Measurements from ENCODE around the gene FRYL. TPM values are rescaled to one million over a fixed set of nuclear protein-coding genes. Genes with fewer than 3 reads are reported as not detected.
"Not testable (repeated sequence)": the region's sequence is repeated elsewhere in the genome, so short reads cannot be mapped to it uniquely, and the experiment has no call there.

FRYL gene
- polyA plus RNA-seq, 1 donor from 2014 or later = 64.0 TPM

GRCh38 chr4:48812866-48813265 lies 32.8 kb upstream of the FRYL start (continued):
- TF ChIP-seq MXI1 (conservative IDR thresholded peaks at IDR 0.05; ENCODE audit: poor library complexity, severe bottlenecking) = no peak
- no peak for TF ChIP-seq RAD21 (conservative IDR thresholded peaks at IDR 0.05)

- H3K27ac ChIP-seq (ENCODE audit: low read length) = no peak overlapping the region
- TF ChIP-seq EZH2 (IDR thresholded peaks at IDR 0.05; ENCODE audit: borderline replicate concordance, insufficient read depth, low read length, poor library complexity, severe bottlenecking) = no peak
- no peak for TF ChIP-seq RAD21 (conservative IDR thresholded peaks at IDR 0.05)
- H3K4me2 ChIP-seq (ENCODE audit: low read length) = no peak overlapping the region
- H4K20me1 ChIP-seq (ENCODE audit: insufficient read depth) = no peaks in the 10 kb centered on the region
- H3K79me2 ChIP-seq (replicated peaks; ENCODE audit: insufficient read depth, low read length) = no peaks in the 10 kb centered on the region
- H2AFZ ChIP-seq (ENCODE audit: low read depth, low read length) = no peak overlapping the region
- H3K27me3 ChIP-seq (ENCODE audit: insufficient read depth, low read depth, low read length) = no peaks in the 10 kb centered on the region
- H3K9ac ChIP-seq (ENCODE audit: low read length) = no peak overlapping the region
- no peaks in the 10 kb centered on the region for H3F3A ChIP-seq (ENCODE audit: insufficient read depth, low read length, poor library complexity, severe bottlenecking)
- H3K4me3 ChIP-seq (ENCODE audit: low read length) = no peak overlapping the region
- H3K9me2 ChIP-seq (ENCODE audit: insufficient read depth, low read length) = no peaks in the 10 kb centered on the region
- no peaks in the 10 kb centered on the region for H3K9me3 ChIP-seq (ENCODE audit: low read length)
- no peaks in the 10 kb centered on the region for H3K36me3 ChIP-seq (ENCODE audit: insufficient read depth, low read length)
Measured at GRCh38 chr4:48804584-48805301, 24.7 kb upstream of the FRYL start.

- Histone ChIP-seq H3K4me3 (ENCODE audit: low read length) (no peak overlapping the region), H4K20me1 (ENCODE audit: insufficient read depth) (no peaks in the 10 kb centered on the region), H3K9ac (ENCODE audit: low read length) (no peak overlapping the region), H3K36me3 (ENCODE audit: insufficient read depth, low read length) (no peaks in the 10 kb centered on the region), H3K27ac (ENCODE audit: low read length) (no peak overlapping the region), H3K4me2 (ENCODE audit: low read length) (no peak overlapping the region), H3K9me2 (ENCODE audit: insufficient read depth, low read length) (no peaks in the 10 kb centered on the region), H3K27me3 (ENCODE audit: insufficient read depth, low read depth, low read length) (no peaks in the 10 kb centered on the region), H3K9me3 (ENCODE audit: low read length) (no peaks in the 10 kb centered on the region), H3K79me2 (replicated peaks; ENCODE audit: insufficient read depth, low read length) (no peaks in the 10 kb centered on the region), H2AFZ (ENCODE audit: low read depth, low read length) (no peak overlapping the region), H3F3A (ENCODE audit: insufficient read depth, low read length, poor library complexity, severe bottlenecking) (no peaks in the 10 kb centered on the region)
- TF ChIP-seq EP300 (conservative IDR thresholded peaks at IDR 0.05; ENCODE audit: poor library complexity, severe bottlenecking) (no peak), SMC3 (conservative IDR thresholded peaks at IDR 0.05; ENCODE audit: poor library complexity) (no peak), EZH2 (IDR thresholded peaks at IDR 0.05; ENCODE audit: borderline replicate concordance, insufficient read depth, low read length, poor library complexity, severe bottlenecking) (no peak)
- TF ChIP-seq, protein P1, sequence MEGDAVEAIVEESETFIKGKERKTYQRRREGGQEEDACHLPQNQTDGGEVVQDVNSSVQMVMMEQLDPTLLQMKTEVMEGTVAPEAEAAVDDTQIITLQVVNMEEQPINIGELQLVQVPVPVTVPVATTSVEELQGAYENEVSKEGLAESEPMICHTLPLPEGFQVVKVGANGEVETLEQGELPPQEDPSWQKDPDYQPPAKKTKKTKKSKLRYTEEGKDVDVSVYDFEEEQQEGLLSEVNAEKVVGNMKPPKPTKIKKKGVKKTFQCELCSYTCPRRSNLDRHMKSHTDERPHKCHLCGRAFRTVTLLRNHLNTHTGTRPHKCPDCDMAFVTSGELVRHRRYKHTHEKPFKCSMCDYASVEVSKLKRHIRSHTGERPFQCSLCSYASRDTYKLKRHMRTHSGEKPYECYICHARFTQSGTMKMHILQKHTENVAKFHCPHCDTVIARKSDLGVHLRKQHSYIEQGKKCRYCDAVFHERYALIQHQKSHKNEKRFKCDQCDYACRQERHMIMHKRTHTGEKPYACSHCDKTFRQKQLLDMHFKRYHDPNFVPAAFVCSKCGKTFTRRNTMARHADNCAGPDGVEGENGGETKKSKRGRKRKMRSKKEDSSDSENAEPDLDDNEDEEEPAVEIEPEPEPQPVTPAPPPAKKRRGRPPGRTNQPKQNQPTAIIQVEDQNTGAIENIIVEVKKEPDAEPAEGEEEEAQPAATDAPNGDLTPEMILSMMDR (IDR thresholded peaks at IDR 0.05; ENCODE audit: poor library complexity, severe bottlenecking) = no peak
Measured at GRCh38 chr4:48801016-48801715, 21.1 kb upstream of the FRYL start.

- H3F3A ChIP-seq (ENCODE audit: insufficient read depth, low read length, poor library complexity, severe bottlenecking); H3K9me2 ChIP-seq (ENCODE audit: insufficient read depth, low read length); H3K27me3 ChIP-seq (ENCODE audit: insufficient read depth, low read depth, low read length); H3K27ac ChIP-seq (ENCODE audit: low read length); H3K4me3 ChIP-seq (ENCODE audit: low read length); H2AFZ ChIP-seq (ENCODE audit: low read depth, low read length); H3K79me2 ChIP-seq (replicated peaks; ENCODE audit: insufficient read depth, low read length); H3K9me3 ChIP-seq (ENCODE audit: low read length); H3K36me3 ChIP-seq (ENCODE audit: insufficient read depth, low read length); H3K9ac ChIP-seq (ENCODE audit: low read length); H4K20me1 ChIP-seq (ENCODE audit: insufficient read depth); H3K4me2 ChIP-seq (ENCODE audit: low read length): not testable (repeated sequence)
Measured at GRCh38 chr4:48800155-48800554, 20.1 kb upstream of the FRYL start.
